ENCODE data around the gene AHCYL2. TPM values are rescaled to one million over a fixed set of nuclear protein-coding genes. Genes with fewer than 3 reads are reported as not detected.

AHCYL2 gene
- total RNA-seq, 1 donor = 8.6 TPM

- no peak for TF ChIP-seq CTCF (IDR thresholded peaks at IDR 0.05; ENCODE audit: insufficient read depth, low read depth, low read length)
- no peak overlapping the region for H3K4me3 ChIP-seq (ENCODE audit: low read depth, low read length)
- peak; percentile 23 for DNase-seq (ENCODE audit: low read depth)
Measured at GRCh38 chr7:129332254-129333035, 107.6 kb downstream of the AHCYL2 start.

GRCh38 chr7:129334473-129334872, 109.6 kb downstream of the AHCYL2 start:
- TF ChIP-seq CTCF (IDR thresholded peaks at IDR 0.05; ENCODE audit: insufficient read depth, low read depth, low read length) = no peak
- H3K4me3 ChIP-seq (ENCODE audit: low read depth, low read length) = no peak overlapping the region
- no peak for DNase-seq (ENCODE audit: low read depth)

- no peak for TF ChIP-seq CTCF (IDR thresholded peaks at IDR 0.05; ENCODE audit: insufficient read depth, low read depth, low read length)
- no peak for DNase-seq (ENCODE audit: low read depth)
- no peak overlapping the region for H3K4me3 ChIP-seq (ENCODE audit: low read depth, low read length)
Measured at GRCh38 chr7:129338450-129338849, 113.6 kb downstream of the AHCYL2 start.

GRCh38 chr7:129341212-129341611, 116.4 kb downstream of the AHCYL2 start:
- no peak for TF ChIP-seq CTCF (IDR thresholded peaks at IDR 0.05; ENCODE audit: insufficient read depth, low read depth, low read length)
- DNase-seq (ENCODE audit: low read depth) = no peak
- H3K4me3 ChIP-seq (ENCODE audit: low read depth, low read length) = no peak overlapping the region

GRCh38 chr7:129341816-129342806, 117.3 kb downstream of the AHCYL2 start:
- DNase-seq (ENCODE audit: low read depth) = no peak
- no peak overlapping the region for H3K4me3 ChIP-seq (ENCODE audit: low read depth, low read length)
- no peak for TF ChIP-seq CTCF (IDR thresholded peaks at IDR 0.05; ENCODE audit: insufficient read depth, low read depth, low read length)

GRCh38 chr7:129343099-129343700, 118.4 kb downstream of the AHCYL2 start:
- peak; percentile 73 for TF ChIP-seq CTCF (IDR thresholded peaks at IDR 0.05; ENCODE audit: insufficient read depth, low read depth, low read length)
- peak; percentile 55 for DNase-seq (ENCODE audit: low read depth)

More at GRCh38 chr7:129343099-129343700, 118.4 kb downstream of the AHCYL2 start:
- H3K4me3 ChIP-seq (ENCODE audit: low read depth, low read length) = no peak overlapping the region
